ENCODE measurements around the gene AHNAK. TPM values are rescaled to one million over a fixed set of nuclear protein-coding genes. Genes with fewer than 3 reads are reported as not detected.

AHNAK gene
- total and polyA plus RNA-seq, 4 donors: 22.6 to 110 (median 38.1) TPM

- no peak for DNase-seq (ENCODE audit: low spot score)
- H3K4me3 ChIP-seq (ENCODE audit: low read depth in 1 of 3, low read length in 3 of 3): no peak overlapping the region
- no peaks in the 10 kb centered on the region for H3K36me3 ChIP-seq (ENCODE audit: control insufficient read depth in 4 of 4, insufficient read depth in 3 of 4, low read depth in 1 of 4, low read length in 3 of 4)
- H3K9ac ChIP-seq (ENCODE audit: low read depth in 1 of 2, low read length in 2 of 2): no peak overlapping the region
- H3K9me3 ChIP-seq (ENCODE audit: control insufficient read depth in 4 of 4, low read length in 3 of 4): no peaks in the 10 kb centered on the region
- peaks cover 0 to 10% (median 2%) of the 10 kb centered on the region in 4 donors for H3K4me1 ChIP-seq (ENCODE audit: control insufficient read depth in 4 of 4, insufficient read depth in 4 of 4, low read length in 3 of 4)
- TF ChIP-seq FOXA2 (IDR thresholded peaks at IDR 0.05) (no peak), YY1 (IDR thresholded peaks at IDR 0.05) (no peak), GABPA (IDR thresholded peaks at IDR 0.05 in 1 of 2, conservative IDR thresholded peaks at IDR 0.05 in 1 of 2) (no peak)
- 94% methylated on average over 4 of the region's 4 CpGs for WGBS
- H3K27ac ChIP-seq (ENCODE audit: low read depth in 1 of 2, low read length in 2 of 2): no peak overlapping the region
- H3K27me3 ChIP-seq (ENCODE audit: control insufficient read depth in 4 of 4, insufficient read depth in 4 of 4, low read length in 3 of 4): no peaks in the 10 kb centered on the region
Measured at GRCh38 chr11:62456630-62457029, 90.0 kb downstream of the AHNAK start.

- H3K4me3 ChIP-seq (ENCODE audit: low read depth in 1 of 3, low read length in 3 of 3): no peak overlapping the region
- no peaks in the 10 kb centered on the region for H3K36me3 ChIP-seq (ENCODE audit: control insufficient read depth in 4 of 4, insufficient read depth in 3 of 4, low read depth in 1 of 4, low read length in 3 of 4)
- H3K4me1 ChIP-seq (ENCODE audit: control insufficient read depth in 4 of 4, insufficient read depth in 4 of 4, low read length in 3 of 4): peaks cover 3 to 9% (median 6%) of the 10 kb centered on the region in 4 donors
- H3K9ac ChIP-seq (ENCODE audit: low read depth in 1 of 2, low read length in 2 of 2): no peak overlapping the region
- WGBS: 95% methylated on average over 11 of the region's 11 CpGs
- H3K27ac ChIP-seq (ENCODE audit: low read depth in 1 of 2, low read length in 2 of 2): no peak overlapping the region
- H3K27me3 ChIP-seq (ENCODE audit: control insufficient read depth in 4 of 4, insufficient read depth in 4 of 4, low read length in 3 of 4): no peaks in the 10 kb centered on the region
- TF ChIP-seq, protein P1, sequence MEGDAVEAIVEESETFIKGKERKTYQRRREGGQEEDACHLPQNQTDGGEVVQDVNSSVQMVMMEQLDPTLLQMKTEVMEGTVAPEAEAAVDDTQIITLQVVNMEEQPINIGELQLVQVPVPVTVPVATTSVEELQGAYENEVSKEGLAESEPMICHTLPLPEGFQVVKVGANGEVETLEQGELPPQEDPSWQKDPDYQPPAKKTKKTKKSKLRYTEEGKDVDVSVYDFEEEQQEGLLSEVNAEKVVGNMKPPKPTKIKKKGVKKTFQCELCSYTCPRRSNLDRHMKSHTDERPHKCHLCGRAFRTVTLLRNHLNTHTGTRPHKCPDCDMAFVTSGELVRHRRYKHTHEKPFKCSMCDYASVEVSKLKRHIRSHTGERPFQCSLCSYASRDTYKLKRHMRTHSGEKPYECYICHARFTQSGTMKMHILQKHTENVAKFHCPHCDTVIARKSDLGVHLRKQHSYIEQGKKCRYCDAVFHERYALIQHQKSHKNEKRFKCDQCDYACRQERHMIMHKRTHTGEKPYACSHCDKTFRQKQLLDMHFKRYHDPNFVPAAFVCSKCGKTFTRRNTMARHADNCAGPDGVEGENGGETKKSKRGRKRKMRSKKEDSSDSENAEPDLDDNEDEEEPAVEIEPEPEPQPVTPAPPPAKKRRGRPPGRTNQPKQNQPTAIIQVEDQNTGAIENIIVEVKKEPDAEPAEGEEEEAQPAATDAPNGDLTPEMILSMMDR (IDR thresholded peaks at IDR 0.05; ENCODE audit: low read depth, low read length, missing input control): no peak
- TF ChIP-seq REST (IDR thresholded peaks at IDR 0.05) (no peak), JUND (IDR thresholded peaks at IDR 0.05) (no peak)
- H3K9me3 ChIP-seq (ENCODE audit: control insufficient read depth in 4 of 4, low read length in 3 of 4): no peaks in the 10 kb centered on the region
- DNase-seq (ENCODE audit: low spot score): no peak
Measured at GRCh38 chr11:62452839-62453468, 93.7 kb downstream of the AHNAK start.

- Histone ChIP-seq H3K9me3 (ENCODE audit: control insufficient read depth in 4 of 4, low read length in 3 of 4) (no peaks in the 10 kb centered on the region), H3K4me3 (ENCODE audit: low read depth in 1 of 3, low read length in 3 of 3) (no peak overlapping the region), H3K4me1 (ENCODE audit: control insufficient read depth in 4 of 4, insufficient read depth in 4 of 4, low read length in 3 of 4) (peaks cover 3 to 9% (median 6%) of the 10 kb centered on the region in 4 donors), H3K27ac (ENCODE audit: low read depth in 1 of 2, low read length in 2 of 2) (no peak overlapping the region), H3K27me3 (ENCODE audit: control insufficient read depth in 4 of 4, insufficient read depth in 4 of 4, low read length in 3 of 4) (no peaks in the 10 kb centered on the region), H3K36me3 (ENCODE audit: control insufficient read depth in 4 of 4, insufficient read depth in 3 of 4, low read depth in 1 of 4, low read length in 3 of 4) (no peaks in the 10 kb centered on the region), H3K9ac (ENCODE audit: low read depth in 1 of 2, low read length in 2 of 2) (no peak overlapping the region)
- no peak for DNase-seq (ENCODE audit: low spot score)
- 96% methylated on average over 6 of the region's 6 CpGs for WGBS
- no peak for TF ChIP-seq RAD21 (IDR thresholded peaks at IDR 0.05)
- no peak for TF ChIP-seq RXRA (IDR thresholded peaks at IDR 0.05)
- no peak for TF ChIP-seq MAX (IDR thresholded peaks at IDR 0.05)
- TF ChIP-seq NR2F2 (IDR thresholded peaks at IDR 0.05): no peak
- no peak for TF ChIP-seq ATF3 (IDR thresholded peaks at IDR 0.05)
- TF ChIP-seq REST (IDR thresholded peaks at IDR 0.05): no peak
- TF ChIP-seq GABPA (IDR thresholded peaks at IDR 0.05 in 1 of 2, conservative IDR thresholded peaks at IDR 0.05 in 1 of 2): no peak
Measured at GRCh38 chr11:62452261-62452660, 94.3 kb downstream of the AHNAK start.
